ENCODE measurements around the gene SLC25A47. TPM values are rescaled to one million over a fixed set of nuclear protein-coding genes. Genes with fewer than 3 reads are reported as not detected.

The SLC25A47 gene
- total RNA-seq, 1 experiment from 2014 or later: not detected

GRCh38 chr14:100339766-100340422 is 16.8 kb downstream of the SLC25A47 start:
- intact Hi-C loops (cut with micrococcal nuclease; ENCODE audit: unreplicated experiment) (no loop called here), in situ Hi-C loops (cut with HindIII; ENCODE audit: low pct_unique_long_range_greater_than_20kb, low sequenced_read_pairs) (no loop called here)
- peaks cover 5% of the 10 kb centered on the region; the same call in 1 of the 2 replicates for H3K4me1 ChIP-seq (ENCODE audit: control insufficient read depth, insufficient read depth, low read length)
- BruUV-seq (replicated peaks): no TSS peak
- CTCF ChIA-PET: no interaction called here
- POLR2A ChIA-PET: interaction anchor here (0.7 kb wide), 1 partner anchor 38 kb away, joined by 6 read pairs; no protein-coding TSS in a partner anchor
- no peak for TF ChIP-seq CTCF (IDR thresholded peaks at IDR 0.05)
- TF ChIP-seq, protein P1, sequence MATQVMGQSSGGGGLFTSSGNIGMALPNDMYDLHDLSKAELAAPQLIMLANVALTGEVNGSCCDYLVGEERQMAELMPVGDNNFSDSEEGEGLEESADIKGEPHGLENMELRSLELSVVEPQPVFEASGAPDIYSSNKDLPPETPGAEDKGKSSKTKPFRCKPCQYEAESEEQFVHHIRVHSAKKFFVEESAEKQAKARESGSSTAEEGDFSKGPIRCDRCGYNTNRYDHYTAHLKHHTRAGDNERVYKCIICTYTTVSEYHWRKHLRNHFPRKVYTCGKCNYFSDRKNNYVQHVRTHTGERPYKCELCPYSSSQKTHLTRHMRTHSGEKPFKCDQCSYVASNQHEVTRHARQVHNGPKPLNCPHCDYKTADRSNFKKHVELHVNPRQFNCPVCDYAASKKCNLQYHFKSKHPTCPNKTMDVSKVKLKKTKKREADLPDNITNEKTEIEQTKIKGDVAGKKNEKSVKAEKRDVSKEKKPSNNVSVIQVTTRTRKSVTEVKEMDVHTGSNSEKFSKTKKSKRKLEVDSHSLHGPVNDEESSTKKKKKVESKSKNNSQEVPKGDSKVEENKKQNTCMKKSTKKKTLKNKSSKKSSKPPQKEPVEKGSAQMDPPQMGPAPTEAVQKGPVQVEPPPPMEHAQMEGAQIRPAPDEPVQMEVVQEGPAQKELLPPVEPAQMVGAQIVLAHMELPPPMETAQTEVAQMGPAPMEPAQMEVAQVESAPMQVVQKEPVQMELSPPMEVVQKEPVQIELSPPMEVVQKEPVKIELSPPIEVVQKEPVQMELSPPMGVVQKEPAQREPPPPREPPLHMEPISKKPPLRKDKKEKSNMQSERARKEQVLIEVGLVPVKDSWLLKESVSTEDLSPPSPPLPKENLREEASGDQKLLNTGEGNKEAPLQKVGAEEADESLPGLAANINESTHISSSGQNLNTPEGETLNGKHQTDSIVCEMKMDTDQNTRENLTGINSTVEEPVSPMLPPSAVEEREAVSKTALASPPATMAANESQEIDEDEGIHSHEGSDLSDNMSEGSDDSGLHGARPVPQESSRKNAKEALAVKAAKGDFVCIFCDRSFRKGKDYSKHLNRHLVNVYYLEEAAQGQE (IDR thresholded peaks at IDR 0.05; ENCODE audit: insufficient read depth in 1 of 2, low read depth in 2 of 2, low read length in 1 of 2): no peak
- no peak for TF ChIP-seq TCF7L2 (IDR thresholded peaks at IDR 0.05; ENCODE audit: low read depth, low read length)
- no peak for TF ChIP-seq POLR2AphosphoS5 (IDR thresholded peaks at IDR 0.05; ENCODE audit: low read depth, low read length)
- no peak for TF ChIP-seq SIN3A (IDR thresholded peaks at IDR 0.05; ENCODE audit: borderline replicate concordance, insufficient read depth, low read depth, low read length)
- H3K9me3 ChIP-seq (ENCODE audit: control insufficient read depth, insufficient read depth, low read depth, low read length): no peaks in the 10 kb centered on the region
- DNase-seq (ENCODE audit: low read depth, low spot score) (no peak), ATAC-seq (no peak)
- H3K4me3 ChIP-seq (ENCODE audit: low read depth in 2 of 2, low read length in 2 of 2): no peak overlapping the region
- H3K27me3 ChIP-seq (ENCODE audit: control insufficient read depth, insufficient read depth, low read length): no peaks in the 10 kb centered on the region
- H3K27ac ChIP-seq (ENCODE audit: low read length): no peak overlapping the region
- no peaks in the 10 kb centered on the region for H3K36me3 ChIP-seq (ENCODE audit: control insufficient read depth, insufficient read depth, low read length)

GRCh38 chr14:100340423-100340813 is 17.3 kb downstream of the SLC25A47 start:
- no peak overlapping the region for H3K27ac ChIP-seq (ENCODE audit: low read length)
- in situ Hi-C loops (cut with HindIII; ENCODE audit: low pct_unique_long_range_greater_than_20kb, low sequenced_read_pairs): no loop called here
- POLR2A ChIA-PET: no interaction called here
- TF ChIP-seq TCF7L2 (IDR thresholded peaks at IDR 0.05; ENCODE audit: low read depth, low read length): no peak
- TF ChIP-seq CTCF (IDR thresholded peaks at IDR 0.05): no peak
- TF ChIP-seq SIN3A (IDR thresholded peaks at IDR 0.05; ENCODE audit: borderline replicate concordance, insufficient read depth, low read depth, low read length): no peak
- no peak for TF ChIP-seq POLR2AphosphoS5 (IDR thresholded peaks at IDR 0.05; ENCODE audit: low read depth, low read length)
- TF ChIP-seq, protein P1 (IDR thresholded peaks at IDR 0.05; ENCODE audit: insufficient read depth in 1 of 2, low read depth in 2 of 2, low read length in 1 of 2): no peak
- H3K4me1 ChIP-seq (ENCODE audit: control insufficient read depth, insufficient read depth, low read length): peaks cover 5% of the 10 kb centered on the region; the same call in 1 of the 2 replicates
- H3K9me3 ChIP-seq (ENCODE audit: control insufficient read depth, insufficient read depth, low read depth, low read length): no peaks in the 10 kb centered on the region
- DNase-seq (ENCODE audit: low read depth, low spot score) (no peak), ATAC-seq (no peak)
- intact Hi-C loops (cut with micrococcal nuclease; ENCODE audit: unreplicated experiment): no loop called here
- H3K27me3 ChIP-seq (ENCODE audit: control insufficient read depth, insufficient read depth, low read length): no peaks in the 10 kb centered on the region
- no TSS peak for BruUV-seq (replicated peaks)
- H3K36me3 ChIP-seq (ENCODE audit: control insufficient read depth, insufficient read depth, low read length): no peaks in the 10 kb centered on the region
- CTCF ChIA-PET: no interaction called here
- no peak overlapping the region for H3K4me3 ChIP-seq (ENCODE audit: low read depth in 2 of 2, low read length in 2 of 2)
